Body of pancreas (tissue), 4 donors: Measurements from ENCODE around the gene ZNF91. TPM values are rescaled to one million over a fixed set of nuclear protein-coding genes. Genes with fewer than 3 reads are reported as not detected.
A peak's percentile ranks its signal among the peaks of the same experiment; 100 is the strongest.

Experiments used
- ATAC-seq: fragments of 150-250 bp; one replicate; pipeline ENCODE4 v1.9.1; 2016
- DNase-seq, 4 donors: peaks; one replicate each; pipeline ENCODE4 v3.0.0-alpha.2; 2019
- H3K27ac ChIP-seq, 4 donors: fragments of 200-600 bp; sonication (generic); 1 replicate in 3 of 4; 2 replicates in 1 of 4; pipeline versions ENCODE4 v1.5.1 to v1.6.1; 2016 to 2019; ENCODE audit warnings: mild to moderate bottlenecking in 1 of 4, mixed read lengths in 1 of 4, moderate library complexity in 1 of 4
- H3K27me3 ChIP-seq, 2 donors: fragments of 200-600 bp; sonication (generic); one replicate each; pipeline ENCODE4 v1.6.0; 2016; ENCODE audit warnings: mild to moderate bottlenecking in 1 of 2
- H3K36me3 ChIP-seq, 2 donors: fragments of 200-600 bp; sonication (generic); replicated peaks in 1 of 2; 2 replicates each; pipeline ENCODE4 v1.5.1; 2016; ENCODE audit warnings: low read depth in 2 of 2; ENCODE audit not compliant: insufficient read depth in 1 of 2
- H3K4me1 ChIP-seq: fragments of 200-600 bp; sonication (generic); one replicate; pipeline ENCODE4 v1.6.0; 2016
- H3K4me3 ChIP-seq, 2 donors: fragments of 200-600 bp; sonication (generic); 1 replicate in 1 of 2; 2 replicates in 1 of 2; pipeline ENCODE4 v1.5.1; 2016 to 2019
- H3K9me3 ChIP-seq, 3 donors: fragments of 200-600 bp; sonication (generic); 1 replicate in 2 of 3; 2 replicates in 1 of 3; pipeline ENCODE4 v1.5.1; 2016
- CTCF ChIP-seq, 7 experiments: fragments of 450-650 bp in 4 of 7; fragments of 200-600 bp in 3 of 7; sonication (generic) in 3 of 7; IDR thresholded peaks; one replicate each; pipeline ENCODE4 v1.5.1; 2016 to 2019; ENCODE audit warnings: antibody characterized with exemption in 7 of 7
- POLR2A ChIP-seq, 3 donors: fragments of 450-650 bp; IDR thresholded peaks; one replicate each; pipeline ENCODE4 v1.6.1; 2016; ENCODE audit warnings: antibody characterized with exemption in 3 of 3, mild to moderate bottlenecking in 2 of 3
- WGBS, 2 donors: methylation state at CpG; one replicate each; pipeline ENCODE4 v1.1.5; 2017; 5-methylcytosine and 5-hydroxymethylcytosine counted together
- intact Hi-C: fragments of 100-400 bp; cut with DNase I; formaldehyde crosslinking; loops from one replicate; pipeline ENCODE4 v1.15.1; 2023
- total RNA-seq, 2 donors: library from RNA; depleted of rRNA; stranded (reverse); fragments of >200 nt; gene quantifications; one replicate each; pipeline ENCODE4 v1.1.0, GENCODE V29; 2016

The ZNF91 gene
- total RNA-seq, 2 donors from 2014 or later = 43.3 to 51.1 TPM

GRCh38 chr19:23406091-23406490, 10.8 kb upstream of the ZNF91 start:
- no peak for ATAC-seq
- Histone ChIP-seq H3K36me3 (no peaks in the 10 kb centered on the region), H3K4me3 (no peak overlapping the region), H3K27me3 (no peaks in the 10 kb centered on the region), H3K9me3 (no peaks in the 10 kb centered on the region), H3K27ac (no peak overlapping the region), H3K4me1 (peaks cover 14% of the 10 kb centered on the region)
- DNase-seq = no peak
- no peak for TF ChIP-seq POLR2A (IDR thresholded peaks at IDR 0.05)
- whole genome bisulfite sequencing, 2 donors = 83 to 85% methylated on average over 2 of the region's 2 CpGs
- intact Hi-C loops = no loop called here

GRCh38 chr19:23404676-23405075, 9.4 kb upstream of the ZNF91 start:
- Histone ChIP-seq H3K9me3 (no peaks in the 10 kb centered on the region), H3K27ac (no peak overlapping the region), H3K27me3 (no peaks in the 10 kb centered on the region), H3K36me3 (no peaks in the 10 kb centered on the region), H3K4me3 (no peak overlapping the region), H3K4me1 (peaks cover 14% of the 10 kb centered on the region)
- no peak for DNase-seq
- no peak for ATAC-seq
- intact Hi-C loops = no loop called here
- TF ChIP-seq CTCF (IDR thresholded peaks at IDR 0.05) (no peak), POLR2A (IDR thresholded peaks at IDR 0.05) (no peak)
- WGBS, 2 donors = 75 to 83% methylated on average over 1 of the region's 1 CpG

GRCh38 chr19:23403581-23404324, 8.5 kb upstream of the ZNF91 start:
- Histone ChIP-seq H3K4me3 (no peak overlapping the region), H3K27ac (peak overlapping the region in 3 of 4 donors; percentile 20 to 48 (median 31)), H3K4me1 (peaks cover 14% of the 10 kb centered on the region), H3K9me3 (no peaks in the 10 kb centered on the region), H3K27me3 (no peaks in the 10 kb centered on the region), H3K36me3 (no peaks in the 10 kb centered on the region)
- TF ChIP-seq POLR2A (IDR thresholded peaks at IDR 0.05) (no peak), CTCF (IDR thresholded peaks at IDR 0.05) (peak; percentile 28 to 62 (median 43))
- DNase-seq (peak; percentile 57 to 83 (median 74)), ATAC-seq (peak; percentile 78)
- intact Hi-C loops = no loop called here
- WGBS, 2 donors = 33 to 37% methylated on average over 4 of the region's 4 CpGs

- intact Hi-C loops = no loop called here
- peaks cover 14% of the 10 kb centered on the region for H3K4me1 ChIP-seq
- H3K27me3 ChIP-seq = no peaks in the 10 kb centered on the region
- no peak overlapping the region for H3K4me3 ChIP-seq
- H3K9me3 ChIP-seq = no peaks in the 10 kb centered on the region
- 29 to 40% methylated on average over 3 of the region's 3 CpGs for WGBS, 2 donors
- TF ChIP-seq POLR2A (IDR thresholded peaks at IDR 0.05) (no peak), CTCF (IDR thresholded peaks at IDR 0.05) (no peak)
- DNase-seq = no peak
- peak overlapping the region in 3 of 4 donors; percentile 20 to 48 (median 31) for H3K27ac ChIP-seq
- H3K36me3 ChIP-seq = no peaks in the 10 kb centered on the region
- no peak for ATAC-seq
Observed at GRCh38 chr19:23403052-23403451, 7.8 kb upstream of the ZNF91 start.

GRCh38 chr19:23402388-23402787, 7.1 kb upstream of the ZNF91 start:
- TF ChIP-seq CTCF (IDR thresholded peaks at IDR 0.05) = no peak
- no peak for TF ChIP-seq POLR2A (IDR thresholded peaks at IDR 0.05)
- Histone ChIP-seq H3K4me1 (peaks cover 14% of the 10 kb centered on the region), H3K4me3 (no peak overlapping the region), H3K9me3 (no peaks in the 10 kb centered on the region), H3K36me3 (no peaks in the 10 kb centered on the region), H3K27me3 (no peaks in the 10 kb centered on the region), H3K27ac (no peak overlapping the region)
- ATAC-seq (no peak), DNase-seq (no peak)
- WGBS, 2 donors = 90 to 100% methylated on average over 2 of the region's 2 CpGs
- intact Hi-C loops = no loop called here
